Neural cell (in vitro differentiated cells): ENCODE data around the gene KLRC2.
"Not testable (repeated sequence)": the region's sequence is repeated elsewhere in the genome, so short reads cannot be mapped to it uniquely, and the experiment has no call there.

Experiments
- CTCF ChIP-seq: fragments of 450-650 bp; IDR thresholded peaks from 2 replicates; pipeline ENCODE4 v1.5.1; 2014; ENCODE audit warnings: antibody characterized with exemption, mild to moderate bottlenecking, moderate library complexity; ENCODE audit not compliant: poor library complexity, severe bottlenecking
- POLR2AphosphoS5 ChIP-seq: IDR thresholded peaks from 2 replicates; pipeline ENCODE4 v1.6.1; 2012
- SMC3 ChIP-seq: fragments of 450-650 bp; conservative IDR thresholded peaks from 2 replicates; pipeline ENCODE4 v1.6.1; 2014; ENCODE audit warnings: antibody characterized with exemption, mild to moderate bottlenecking, moderate library complexity; ENCODE audit not compliant: poor library complexity

GRCh38 chr12:10441144-10441543 is 5.3 kb upstream of the KLRC2 start:
- TF ChIP-seq SMC3, CTCF, POLR2AphosphoS5: not testable (repeated sequence)
